Lung (tissue), 12 donors: ENCODE measurements around the gene TTL. TPM values are rescaled to one million over a fixed set of nuclear protein-coding genes. Genes with fewer than 3 reads are reported as not detected.

ENCODE experiments used
- ATAC-seq: fragments of 200-7000 bp; cut with Tn5 transposase; one replicate; pipeline ENCODE4 v1.9.1; 2020; ENCODE audit warnings: moderate number of reproducible peaks; ENCODE audit not compliant: insufficient read depth, low FRiP score
- DNase-seq, 3 donors: peaks; one replicate each; pipeline ENCODE4 v3.0.0-alpha.2; 2013 to 2017
- H3K27ac ChIP-seq, 2 donors: one replicate each; pipeline ENCODE4 v1.5.1; 2013; ENCODE audit warnings: mild to moderate bottlenecking in 2 of 2, moderate library complexity in 2 of 2, control low read depth in 1 of 2, inconsistent platforms in 1 of 2, low read depth in 1 of 2, low read length in 1 of 2
- H3K27me3 ChIP-seq, 3 donors: one replicate each; pipeline ENCODE4 v1.5.1; 2013; ENCODE audit warnings: low read length in 2 of 3; ENCODE audit not compliant: control insufficient read depth in 3 of 3, insufficient read depth in 3 of 3
- H3K36me3 ChIP-seq, 4 donors: one replicate each; pipeline ENCODE4 v1.5.1; 2013; ENCODE audit warnings: low read length in 4 of 4, mild to moderate bottlenecking in 1 of 4, moderate library complexity in 1 of 4; ENCODE audit not compliant: control insufficient read depth in 4 of 4, insufficient read depth in 4 of 4
- H3K4me1 ChIP-seq, 5 donors: one replicate each; pipeline ENCODE4 v1.5.1; 2013; ENCODE audit warnings: low read length in 5 of 5, mild to moderate bottlenecking in 2 of 5, moderate library complexity in 1 of 5; ENCODE audit not compliant: control insufficient read depth in 5 of 5, insufficient read depth in 5 of 5
- H3K4me3 ChIP-seq: one replicate; pipeline ENCODE4 v1.5.1; 2013; ENCODE audit warnings: mild to moderate bottlenecking, control low read depth, moderate library complexity
- H3K9ac ChIP-seq, 2 donors: one replicate each; pipeline ENCODE4 v1.5.1; 2013; ENCODE audit warnings: low read length in 2 of 2, control low read depth in 1 of 2; ENCODE audit not compliant: insufficient read depth in 1 of 2
- H3K9me3 ChIP-seq, 4 donors: one replicate each; pipeline ENCODE4 v1.5.1; 2013; ENCODE audit warnings: low read length in 3 of 4, mild to moderate bottlenecking in 1 of 4, moderate library complexity in 1 of 4; ENCODE audit not compliant: control insufficient read depth in 4 of 4, insufficient read depth in 3 of 4
- CTCF ChIP-seq: IDR thresholded peaks from 2 replicates; pipeline ENCODE4 v1.5.1; 2012; ENCODE audit warnings: mild to moderate bottlenecking; ENCODE audit errors: control extremely low read depth, extremely low read depth
- WGBS, 2 donors: extraction: QIAGEN DNeasy Blood & Tissue Kit; methylation state at CpG; one replicate each; pipeline ENCODE4 v1.1.7; 2013; 5-methylcytosine and 5-hydroxymethylcytosine counted together
- polyA plus RNA-seq, 2 donors: library from polyadenylated mRNA; stranded (reverse); fragments of 200-250 nt; gene quantifications; one replicate each; pipeline ENCODE4 v1.2.1, GENCODE V29; 2013
- total RNA-seq, 2 donors: library from RNA; depleted of rRNA in 1 of 2; stranded (reverse); fragments of >200 nt in 1 of 2; gene quantifications; one replicate each; pipeline ENCODE4 v1.2.1, GENCODE V29; 2014 to 2021
- donor health status: control.
- donor health status: control.
- donor health status: Bipolar disorder and iron deficiency.
- donor health status: healthy.
- donor health status: DM: yes; HTN: yes; CAD: no.

TTL gene
- total and polyA plus RNA-seq, 4 donors: 12.5 to 32.8 (median 22.8) TPM

- ATAC-seq (no peak), DNase-seq (no peak)
- 92 to 100% methylated on average over 1 of the region's 1 CpG for WGBS, 2 donors
- no peak for TF ChIP-seq CTCF
- Histone ChIP-seq H3K27me3 (no peaks in the 10 kb centered on the region), H3K4me1 (no peaks in the 10 kb centered on the region), H3K27ac (no peak overlapping the region), H3K9ac (no peak overlapping the region), H3K36me3 (no peaks in the 10 kb centered on the region), H3K4me3 (no peak overlapping the region), H3K9me3 (peaks cover 0 to 7% (median 0%) of the 10 kb centered on the region in 4 donors)
These were observed 22.6 kb upstream of the TTL start for GRCh38 chr2:112459372-112459771.

- H3K36me3 ChIP-seq: no peaks in the 10 kb centered on the region
- H3K9me3 ChIP-seq: peaks cover 0 to 7% (median 0%) of the 10 kb centered on the region in 4 donors
- TF ChIP-seq CTCF: no peak
- ATAC-seq: no peak
- H3K4me1 ChIP-seq: no peaks in the 10 kb centered on the region
- 82 to 84% methylated on average over 5 of the region's 5 CpGs for WGBS, 2 donors
- H3K9ac ChIP-seq: no peak overlapping the region
- no peaks in the 10 kb centered on the region for H3K27me3 ChIP-seq
- DNase-seq: no peak
- no peak overlapping the region for H3K27ac ChIP-seq
- no peak overlapping the region for H3K4me3 ChIP-seq
These were observed 19.8 kb upstream of the TTL start for GRCh38 chr2:112462178-112462577.

- 94 to 100% methylated on average over 1 of the region's 1 CpG for WGBS, 2 donors
- no peak overlapping the region for H3K9ac ChIP-seq
- H3K27ac ChIP-seq: no peak overlapping the region
- H3K4me3 ChIP-seq: no peak overlapping the region
- no peak for TF ChIP-seq CTCF
- no peaks in the 10 kb centered on the region for H3K36me3 ChIP-seq
- peaks cover 0 to 7% (median 0%) of the 10 kb centered on the region in 4 donors for H3K9me3 ChIP-seq
- H3K27me3 ChIP-seq: no peaks in the 10 kb centered on the region
- no peaks in the 10 kb centered on the region for H3K4me1 ChIP-seq
- DNase-seq (no peak), ATAC-seq (no peak)
These were observed 18.7 kb upstream of the TTL start for GRCh38 chr2:112463256-112463655.

- no peak for DNase-seq
- 74 to 79% methylated on average over 3 of the region's 3 CpGs for WGBS, 2 donors
These were observed 16.6 kb upstream of the TTL start for GRCh38 chr2:112465382-112465781.

More at GRCh38 chr2:112465382-112465781, 16.6 kb upstream of the TTL start:
- no peaks in the 10 kb centered on the region for H3K27me3 ChIP-seq
- no peak overlapping the region for H3K9ac ChIP-seq
- H3K4me3 ChIP-seq: no peak overlapping the region
- no peaks in the 10 kb centered on the region for H3K4me1 ChIP-seq
- no peak for TF ChIP-seq CTCF
- no peaks in the 10 kb centered on the region for H3K36me3 ChIP-seq
- no peak overlapping the region for H3K27ac ChIP-seq
- peaks cover 0 to 7% (median 0%) of the 10 kb centered on the region in 4 donors for H3K9me3 ChIP-seq
- ATAC-seq: no peak
